ENCODE measurements around the gene RPL31. TPM values are rescaled to one million over a fixed set of nuclear protein-coding genes. Genes with fewer than 3 reads are reported as not detected.

RPL31 gene
- total RNA-seq, 1 experiment from 2014 or later: 1,893 TPM

GRCh38 chr2:100983684-100984310 is 18.3 kb upstream of the RPL31 start:
- Histone ChIP-seq H3K4me2 (ENCODE audit: insufficient read depth, insufficient read length, low read length) (no peak overlapping the region), H3K79me1 (ENCODE audit: insufficient read depth, low read depth, low read length, poor library complexity, severe bottlenecking) (no peaks in the 10 kb centered on the region), H2AK5ac (ENCODE audit: insufficient read length, low read length) (no peak overlapping the region), H3K27me3 (ENCODE audit: insufficient read depth, low read length) (no peaks in the 10 kb centered on the region), H3T11ph (ENCODE audit: low read length) (no peak overlapping the region), H3K9me3 (ENCODE audit: control insufficient read depth, low read depth, low read length) (no peaks in the 10 kb centered on the region), H2BK12ac (ENCODE audit: insufficient read length, low read depth, low read length) (no peak overlapping the region), H4K20me1 (ENCODE audit: control insufficient read depth, insufficient read depth, insufficient read length) (peaks cover 5% of the 10 kb centered on the region), H3K4me1 (ENCODE audit: insufficient read depth, low read length) (no peaks in the 10 kb centered on the region), H3K9ac (ENCODE audit: extremely low read depth, insufficient read length, low read length) (no peak overlapping the region), H2BK20ac (ENCODE audit: low read depth, low read length, poor library complexity, severe bottlenecking) (no peak overlapping the region), H2BK5ac (ENCODE audit: insufficient read length, low read length) (no peak overlapping the region), H4K91ac (ENCODE audit: insufficient read length, low read depth, low read length) (no peak overlapping the region), H3K27ac (ENCODE audit: insufficient read length, low read depth, low read length) (no peak overlapping the region), H3K23me2 (ENCODE audit: insufficient read length, low read depth, low read length, poor library complexity, severe bottlenecking) (no peaks in the 10 kb centered on the region), H2BK120ac (ENCODE audit: low read depth, low read length, poor library complexity, severe bottlenecking) (no peak overlapping the region), H4K5ac (ENCODE audit: insufficient read length, low read depth, low read length) (no peak overlapping the region), H3K18ac (ENCODE audit: insufficient read length, low read depth, low read length) (no peak overlapping the region), H3K23ac (ENCODE audit: insufficient read length, low read depth, low read length) (no peak overlapping the region), H2AFZ (ENCODE audit: low read length) (no peak overlapping the region), H4K8ac (replicated peaks; ENCODE audit: insufficient read length, low read depth, low read length) (no peak overlapping the region), H3K56ac (ENCODE audit: insufficient read length, low read depth, low read length) (no peak overlapping the region), H3K79me2 (ENCODE audit: insufficient read depth, low read length) (no peaks in the 10 kb centered on the region), H3K4ac (ENCODE audit: low read depth, low read length) (no peak overlapping the region), H2BK15ac (ENCODE audit: low read depth, low read length) (no peak overlapping the region), H3K14ac (ENCODE audit: insufficient read depth, low read length) (no peak overlapping the region)
- Mint-ChIP-seq H3K27me3 (ENCODE audit: low read depth) (peaks cover 2% of the 10 kb centered on the region; the same call in 1 of the 2 replicates), H3K36me3 (ENCODE audit: insufficient read depth in 1 of 3, low read depth in 3 of 3) (no peaks in the 10 kb centered on the region), H3K4me1 (peaks cover 16% of the 10 kb centered on the region in 2 experiments), H3K4me3 (no peak overlapping the region), H3K27ac (peak overlapping the region in 1 of 3 experiments; percentile 80; a peak in 1 of 7 replicates), H3K9me3 (no peaks in the 10 kb centered on the region; a peak in 1 of 5 replicates)
- no CpG with 5 or more reads among the region's 11 CpGs for WGBS (ENCODE audit: extremely low coverage, insufficient read length, low lambda C conversion rate)
- no peak for DNase-seq
- no peak for TF ChIP-seq CTCF (conservative IDR thresholded peaks at IDR 0.05)
